ENCODE results near the gene TNFAIP1.

Gene TNFAIP1

GRCh38 chr17:28370744-28371103 lies 35.2 kb downstream of the TNFAIP1 start:
- CTCF ChIA-PET, result interaction anchor here (0.8 to 1.2 kb wide), 3 partner anchors 12 to 26 kb away, joined by 3 to 4 read pairs (median 3); no protein-coding TSS in a partner anchor
- DNase-seq (ENCODE audit: low read depth, low spot score), result no peak
- POLR2A ChIA-PET, result interaction anchor here (0.8 to 2.5 kb wide), 2 partner anchors 13 to 36 kb away, joined by 5 to 15 read pairs; partner anchors contain the start of genes IFT20, POLDIP2 and TNFAIP1
- H3K4me3 ChIP-seq (ENCODE audit: low read depth, low read length), result peak overlapping the region; percentile 6
- TF ChIP-seq CTCF (IDR thresholded peaks at IDR 0.05; ENCODE audit: insufficient read depth, low read length, missing control alignments), result no peak

- CTCF ChIA-PET, result interaction anchor here (0.8 kb wide), 1 partner anchor 27 kb away, joined by 3 read pairs; no protein-coding TSS in a partner anchor
- no peak for DNase-seq (ENCODE audit: low read depth, low spot score)
Observed at GRCh38 chr17:28371245-28372202, 36.0 kb downstream of the TNFAIP1 start, which contains the start of gene SARM1. SARM1 (plus strand) TSS chr17:28371694; CDS start chr17:28372033, 339 bp downstream.

GRCh38 chr17:28372203-28372944 lies 36.8 kb downstream of the TNFAIP1 start:
- peak overlapping the region; percentile 65 for H3K4me3 ChIP-seq (ENCODE audit: low read depth, low read length)
- CTCF ChIA-PET, result interaction anchor here (1.3 kb wide), 1 partner anchor 26 kb away, joined by 3 read pairs; no protein-coding TSS in a partner anchor
- POLR2A ChIA-PET, result interaction anchor here (1.2 to 2.5 kb wide), 2 partner anchors 15 kb away, joined by 3 to 15 read pairs; partner anchors contain the start of gene POLDIP2
- TF ChIP-seq CTCF (IDR thresholded peaks at IDR 0.05; ENCODE audit: insufficient read depth, low read length, missing control alignments), result no peak
- DNase-seq (ENCODE audit: low read depth, low spot score), result no peak

More at GRCh38 chr17:28371245-28372202, 36.0 kb downstream of the TNFAIP1 start, which contains the start of gene SARM1:
- peak within 1 kb of the TSS; percentile 65 for H3K4me3 ChIP-seq (ENCODE audit: low read depth, low read length)
- TF ChIP-seq CTCF (IDR thresholded peaks at IDR 0.05; ENCODE audit: insufficient read depth, low read length, missing control alignments), result no peak
- POLR2A ChIA-PET, result interaction anchor here (0.7 to 2.5 kb wide), 2 partner anchors 14 to 64 kb away, joined by 3 to 15 read pairs; partner anchors contain the start of gene POLDIP2

- TF ChIP-seq CTCF (IDR thresholded peaks at IDR 0.05; ENCODE audit: insufficient read depth, low read length, missing control alignments), result no peak
- ChIA-PET CTCF (interaction anchor here (1.3 kb wide), 1 partner anchor 26 kb away, joined by 3 read pairs; no protein-coding TSS in a partner anchor), POLR2A (interaction anchor here (1.2 kb wide), 1 partner anchor 15 kb away, joined by 3 read pairs; the partner anchor contains the start of gene POLDIP2)
- no peak for DNase-seq (ENCODE audit: low read depth, low spot score)
- peak overlapping the region; percentile 65 for H3K4me3 ChIP-seq (ENCODE audit: low read depth, low read length)
Observed at GRCh38 chr17:28372945-28373274, 37.3 kb downstream of the TNFAIP1 start.

GRCh38 chr17:28379814-28380801 lies 44.5 kb downstream of the TNFAIP1 start:
- no peak overlapping the region for H3K4me3 ChIP-seq (ENCODE audit: low read depth, low read length)
- ChIA-PET POLR2A (no interaction called here), CTCF (interaction anchor here (1.3 to 1.4 kb wide), 3 partner anchors 23 to 171 kb away, joined by 3 to 4 read pairs (median 3); partner anchors contain the start of gene POLDIP2)
- no peak for TF ChIP-seq CTCF (IDR thresholded peaks at IDR 0.05; ENCODE audit: insufficient read depth, low read length, missing control alignments)
- DNase-seq (ENCODE audit: low read depth, low spot score), result no peak
